ENCODE measurements around the gene LMF1. TPM values are rescaled to one million over a fixed set of nuclear protein-coding genes. Genes with fewer than 3 reads are reported as not detected.

The LMF1 gene
- total RNA-seq, 1 experiment from 2014 or later, result 13.5 TPM

DNA sequence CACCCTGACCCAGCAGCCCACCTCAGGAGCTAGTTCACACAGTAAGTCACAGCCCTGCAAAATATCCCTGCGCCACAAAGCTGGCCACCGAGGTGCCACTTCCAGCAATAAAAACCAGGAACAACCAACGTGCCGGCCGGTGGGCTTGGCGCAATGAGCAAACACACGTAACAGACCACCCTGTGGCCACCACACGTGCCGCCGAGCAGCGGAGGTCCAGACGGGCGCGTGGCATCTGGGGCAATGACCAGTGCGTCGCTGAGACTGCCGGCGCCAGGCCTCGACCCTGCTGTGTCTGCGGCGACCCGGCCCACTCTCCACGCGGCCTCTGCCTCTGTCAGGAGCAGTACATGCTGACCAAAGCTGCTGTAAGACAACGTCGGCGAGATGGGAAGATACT, 31.5 kb downstream of the LMF1 start:
- BruUV-seq (replicated peaks), result no TSS peak
- CTCF ChIA-PET, result no interaction called here
- TF ChIP-seq CTCF (conservative IDR thresholded peaks at IDR 0.05; ENCODE audit: low read depth, low read length) (no peak), EZH2phosphoT487 (IDR thresholded peaks at IDR 0.05; ENCODE audit: borderline replicate concordance, low read length) (no peak), EZH2 (IDR thresholded peaks at IDR 0.05; ENCODE audit: low read length, unreplicated experiment) (no peak)

GRCh38 chr16:938752-939151, 32.0 kb downstream of the LMF1 start:
- ChIA-PET POLR2A (ENCODE audit: unreplicated experiment) (no interaction called here), CTCF (no interaction called here)
- intact Hi-C loops (cut with micrococcal nuclease), result no loop called here
- H3K4me1 ChIP-seq (ENCODE audit: insufficient read depth, low read length), result no peaks in the 10 kb centered on the region
- DNase-seq (no peak), ATAC-seq (no peak)
- no peak for TF ChIP-seq EZH2phosphoT487 (IDR thresholded peaks at IDR 0.05; ENCODE audit: borderline replicate concordance, low read length)
- TF ChIP-seq EZH2 (IDR thresholded peaks at IDR 0.05; ENCODE audit: low read length, unreplicated experiment), result no peak
- BruUV-seq (replicated peaks), result no TSS peak
- no peak overlapping the region for H2AFZ ChIP-seq (ENCODE audit: low read length)
- no peaks in the 10 kb centered on the region for H4K20me1 ChIP-seq (ENCODE audit: low read length)
- H3K9me3 ChIP-seq (ENCODE audit: low read length), result no peaks in the 10 kb centered on the region
- H3K9ac ChIP-seq (ENCODE audit: low read length), result no peak overlapping the region
- H3K27me3 ChIP-seq (ENCODE audit: low read length), result no peaks in the 10 kb centered on the region
- peaks cover 9% of the 10 kb centered on the region for H3K36me3 ChIP-seq (ENCODE audit: low read depth, low read length)
- H3K4me2 ChIP-seq (ENCODE audit: low read length), result no peak overlapping the region
- no peak overlapping the region for H3K27ac ChIP-seq (ENCODE audit: low read length)
- H3K4me3 ChIP-seq (ENCODE audit: low read length), result no peak overlapping the region
- H3F3A ChIP-seq (ENCODE audit: low read length, unreplicated experiment), result no peaks in the 10 kb centered on the region
- H3K9me2 ChIP-seq (replicated peaks; ENCODE audit: low read length), result no peaks in the 10 kb centered on the region
- H3K79me2 ChIP-seq (ENCODE audit: low read length), result no peaks in the 10 kb centered on the region

More for the DNA sequence above, 31.5 kb downstream of the LMF1 start:
- ATAC-seq, result no peak
- Histone ChIP-seq H3K4me2 (ENCODE audit: low read length) (no peak overlapping the region), H3K9ac (ENCODE audit: low read length) (no peak overlapping the region), H3K79me2 (ENCODE audit: low read length) (no peaks in the 10 kb centered on the region), H3K36me3 (ENCODE audit: low read depth, low read length) (peaks cover 9% of the 10 kb centered on the region), H3K4me3 (ENCODE audit: low read length) (no peak overlapping the region), H3K4me1 (ENCODE audit: insufficient read depth, low read length) (no peaks in the 10 kb centered on the region), H2AFZ (ENCODE audit: low read length) (no peak overlapping the region), H3K27me3 (ENCODE audit: low read length) (no peaks in the 10 kb centered on the region), H3F3A (ENCODE audit: low read length, unreplicated experiment) (no peaks in the 10 kb centered on the region), H3K9me2 (replicated peaks; ENCODE audit: low read length) (no peaks in the 10 kb centered on the region), H4K20me1 (ENCODE audit: low read length) (no peaks in the 10 kb centered on the region), H3K9me3 (ENCODE audit: low read length) (no peaks in the 10 kb centered on the region), H3K27ac (ENCODE audit: low read length) (no peak overlapping the region)
- intact Hi-C loops (cut with micrococcal nuclease), result no loop called here
- POLR2A ChIA-PET (ENCODE audit: unreplicated experiment), result no interaction called here
- no peak for DNase-seq

DNA sequence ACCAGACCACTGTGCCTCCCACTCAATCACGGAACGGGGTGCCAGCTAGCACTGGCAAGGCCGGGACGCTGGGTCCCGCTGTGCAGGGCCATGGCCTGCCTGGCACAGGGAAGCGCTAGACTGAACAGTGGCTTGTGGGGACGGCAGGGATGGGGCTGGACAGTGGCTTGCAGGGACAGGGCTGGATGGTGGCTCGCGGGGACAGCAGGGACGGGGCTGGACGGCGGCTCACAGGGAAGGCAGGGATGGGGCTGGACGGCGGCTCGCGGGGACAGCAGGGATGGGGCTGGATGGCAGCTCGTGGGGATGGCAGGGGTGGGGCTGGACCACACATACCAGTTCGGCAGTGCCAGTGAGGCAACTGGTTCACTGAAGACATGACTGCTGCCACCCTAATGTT, 32.6 kb downstream of the LMF1 start:
- H3K4me2 ChIP-seq (ENCODE audit: low read length), result no peak overlapping the region
- H3K79me2 ChIP-seq (ENCODE audit: low read length), result no peaks in the 10 kb centered on the region
- ATAC-seq (no peak), DNase-seq (no peak)
- TF ChIP-seq EZH2 (IDR thresholded peaks at IDR 0.05; ENCODE audit: low read length, unreplicated experiment) (no peak), CTCF (conservative IDR thresholded peaks at IDR 0.05; ENCODE audit: low read depth, low read length) (no peak), EZH2phosphoT487 (IDR thresholded peaks at IDR 0.05; ENCODE audit: borderline replicate concordance, low read length) (no peak)
- intact Hi-C loops (cut with micrococcal nuclease), result no loop called here
- H2AFZ ChIP-seq (ENCODE audit: low read length), result no peak overlapping the region
- H3K36me3 ChIP-seq (ENCODE audit: low read depth, low read length), result peaks cover 9% of the 10 kb centered on the region
- H3F3A ChIP-seq (ENCODE audit: low read length, unreplicated experiment), result no peaks in the 10 kb centered on the region
- H3K4me3 ChIP-seq (ENCODE audit: low read length), result no peak overlapping the region
- no peaks in the 10 kb centered on the region for H4K20me1 ChIP-seq (ENCODE audit: low read length)
- CTCF ChIA-PET, result no interaction called here
- no peaks in the 10 kb centered on the region for H3K27me3 ChIP-seq (ENCODE audit: low read length)
- no peaks in the 10 kb centered on the region for H3K9me2 ChIP-seq (replicated peaks; ENCODE audit: low read length)
- POLR2A ChIA-PET (ENCODE audit: unreplicated experiment), result no interaction called here
- H3K27ac ChIP-seq (ENCODE audit: low read length), result no peak overlapping the region
- BruUV-seq (replicated peaks), result no TSS peak
- no peaks in the 10 kb centered on the region for H3K9me3 ChIP-seq (ENCODE audit: low read length)
- H3K9ac ChIP-seq (ENCODE audit: low read length), result no peak overlapping the region
- H3K4me1 ChIP-seq (ENCODE audit: insufficient read depth, low read length), result no peaks in the 10 kb centered on the region
